ENCODE data around the gene LTBP1.
A peak's percentile ranks its signal among the peaks of the same experiment; 100 is the strongest.

The LTBP1 gene

DNA sequence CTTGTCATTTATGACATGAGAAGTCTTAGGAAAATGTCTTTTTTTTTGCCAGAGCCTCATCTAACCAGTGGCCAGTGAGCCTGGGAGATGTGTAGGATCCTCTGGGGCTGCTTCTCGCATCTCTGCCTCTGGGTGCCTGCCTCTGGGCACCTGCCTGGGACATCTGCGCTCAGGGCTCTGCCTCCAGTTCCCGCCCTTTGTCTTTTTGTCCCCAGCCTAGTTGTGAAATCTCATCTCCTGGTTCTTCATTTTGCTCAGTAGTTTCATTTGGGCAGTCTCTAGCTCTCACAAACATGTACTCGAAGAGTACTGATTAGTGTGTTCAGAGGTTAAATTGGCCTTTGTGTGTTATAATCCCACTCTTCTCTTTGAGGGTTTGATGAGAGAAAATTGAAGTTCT, 92.0 kb downstream of the LTBP1 start:
- WGBS (ENCODE audit: extremely low coverage, insufficient coverage, low lambda C conversion rate): no CpG with 5 or more reads among the region's 4 CpGs
- no peak overlapping the region for H2BK15ac ChIP-seq (replicated peaks; ENCODE audit: low read depth)
- H4K8ac ChIP-seq (ENCODE audit: low read depth, low read length): no peak overlapping the region
- no peak overlapping the region for H3K56ac ChIP-seq (ENCODE audit: low read length)
- H3K4me2 ChIP-seq (ENCODE audit: low read length): no peak overlapping the region
- no peaks in the 10 kb centered on the region for H3K27me3 ChIP-seq (ENCODE audit: insufficient read depth, low read length, poor library complexity)
- no peaks in the 10 kb centered on the region for H3K79me1 ChIP-seq (ENCODE audit: low read length)
- no peak for DNase-seq
- H3K36me3 ChIP-seq (ENCODE audit: control insufficient read depth, insufficient read depth, low read length): no peaks in the 10 kb centered on the region
- H3K79me2 ChIP-seq (ENCODE audit: control insufficient read depth, insufficient read depth, low read length): no peaks in the 10 kb centered on the region
- H2AK5ac ChIP-seq (ENCODE audit: low read length): no peak overlapping the region
- H3K4me1 ChIP-seq (ENCODE audit: control insufficient read depth, low read depth, low read length): no peaks in the 10 kb centered on the region
- no peak overlapping the region for H3K9ac ChIP-seq (ENCODE audit: low read length)
- no peak overlapping the region for H2BK120ac ChIP-seq (ENCODE audit: low read depth, low read length)
- H3K4me3 ChIP-seq (ENCODE audit: low read length): no peak overlapping the region
- H3K18ac ChIP-seq (ENCODE audit: low read length): no peak overlapping the region
- no peak overlapping the region for H3K4ac ChIP-seq (ENCODE audit: low read depth, low read length)
- H3K27ac ChIP-seq (ENCODE audit: low read depth, low read length): no peak overlapping the region
- H3K23ac ChIP-seq (ENCODE audit: low read length): no peak overlapping the region
- H2BK5ac ChIP-seq (ENCODE audit: low read length): no peak overlapping the region
- no peak overlapping the region for H4K5ac ChIP-seq (ENCODE audit: low read length)

DNA sequence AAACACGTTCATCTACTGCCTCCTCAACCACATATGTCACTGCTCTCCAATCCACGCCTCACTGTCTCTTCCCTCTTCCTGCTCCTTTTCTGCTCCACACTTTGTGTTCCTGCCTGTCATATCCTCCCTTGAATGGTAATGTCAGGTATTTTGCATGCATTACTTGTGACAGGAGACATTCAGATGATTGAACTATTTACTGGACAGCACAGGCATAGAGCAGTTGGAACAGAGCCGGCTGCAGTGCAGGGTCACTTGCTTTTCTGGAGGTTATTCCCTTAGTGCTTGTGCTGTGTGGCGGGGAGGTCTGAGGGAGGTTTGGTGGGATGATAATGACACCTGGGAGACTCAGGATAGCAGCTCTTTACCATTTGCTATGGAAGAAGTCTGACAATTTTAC, 93.8 kb downstream of the LTBP1 start:
- no peak overlapping the region for H4K5ac ChIP-seq (ENCODE audit: low read length)
- no peak overlapping the region for H3K4ac ChIP-seq (ENCODE audit: low read depth, low read length)
- no peak overlapping the region for H3K9ac ChIP-seq (ENCODE audit: low read length)
- H3K27ac ChIP-seq (ENCODE audit: low read depth, low read length): no peak overlapping the region
- no peak overlapping the region for H2BK120ac ChIP-seq (ENCODE audit: low read depth, low read length)
- H3K4me3 ChIP-seq (ENCODE audit: low read length): no peak overlapping the region
- no peaks in the 10 kb centered on the region for H3K27me3 ChIP-seq (ENCODE audit: insufficient read depth, low read length, poor library complexity)
- no peak overlapping the region for H2BK5ac ChIP-seq (ENCODE audit: low read length)
- H3K79me1 ChIP-seq (ENCODE audit: low read length): no peaks in the 10 kb centered on the region
- no peak for DNase-seq
- H3K56ac ChIP-seq (ENCODE audit: low read length): no peak overlapping the region
- no peaks in the 10 kb centered on the region for H3K4me1 ChIP-seq (ENCODE audit: control insufficient read depth, low read depth, low read length)
- no peak overlapping the region for H3K4me2 ChIP-seq (ENCODE audit: low read length)
- no peak overlapping the region for H2BK15ac ChIP-seq (replicated peaks; ENCODE audit: low read depth)
- no peak overlapping the region for H3K18ac ChIP-seq (ENCODE audit: low read length)
- H2AK5ac ChIP-seq (ENCODE audit: low read length): no peak overlapping the region
- no peaks in the 10 kb centered on the region for H3K36me3 ChIP-seq (ENCODE audit: control insufficient read depth, insufficient read depth, low read length)
- H4K8ac ChIP-seq (ENCODE audit: low read depth, low read length): no peak overlapping the region
- no peak overlapping the region for H3K23ac ChIP-seq (ENCODE audit: low read length)
- no peaks in the 10 kb centered on the region for H3K79me2 ChIP-seq (ENCODE audit: control insufficient read depth, insufficient read depth, low read length)
- WGBS (ENCODE audit: extremely low coverage, insufficient coverage, low lambda C conversion rate): no CpG with 5 or more reads among the region's 4 CpGs

DNA sequence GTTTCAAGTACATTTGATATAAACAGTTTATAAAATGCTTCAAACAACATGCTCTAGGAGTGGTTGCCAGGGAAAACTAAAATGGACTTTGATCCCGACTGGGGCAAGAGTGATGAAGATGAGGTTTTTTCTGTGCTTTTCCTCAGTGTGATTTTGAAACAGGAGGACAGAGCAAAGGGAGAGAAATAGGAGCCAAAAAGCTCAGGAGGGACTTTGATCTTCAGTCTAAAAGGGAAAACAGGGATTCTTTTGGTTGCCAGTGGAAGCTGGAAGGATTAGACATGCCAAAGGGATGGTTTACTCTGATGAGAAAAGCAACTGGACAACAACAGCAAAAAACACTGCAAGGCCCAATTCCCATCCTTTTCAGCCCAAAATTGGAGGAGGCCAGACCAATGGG, 95.5 kb downstream of the LTBP1 start:
- Histone ChIP-seq H3K9ac (ENCODE audit: low read length) (no peak overlapping the region), H3K4me1 (ENCODE audit: control insufficient read depth, low read depth, low read length) (no peaks in the 10 kb centered on the region), H3K27ac (ENCODE audit: low read depth, low read length) (no peak overlapping the region), H2AK5ac (ENCODE audit: low read length) (no peak overlapping the region), H2BK15ac (replicated peaks; ENCODE audit: low read depth) (no peak overlapping the region), H3K18ac (ENCODE audit: low read length) (no peak overlapping the region), H3K4me2 (ENCODE audit: low read length) (no peak overlapping the region), H4K5ac (ENCODE audit: low read length) (no peak overlapping the region), H3K27me3 (ENCODE audit: insufficient read depth, low read length, poor library complexity) (no peaks in the 10 kb centered on the region), H3K36me3 (ENCODE audit: control insufficient read depth, insufficient read depth, low read length) (no peaks in the 10 kb centered on the region), H2BK5ac (ENCODE audit: low read length) (no peak overlapping the region), H4K8ac (ENCODE audit: low read depth, low read length) (no peak overlapping the region), H3K79me2 (ENCODE audit: control insufficient read depth, insufficient read depth, low read length) (no peaks in the 10 kb centered on the region), H3K4ac (ENCODE audit: low read depth, low read length) (no peak overlapping the region), H3K56ac (ENCODE audit: low read length) (no peak overlapping the region), H3K23ac (ENCODE audit: low read length) (no peak overlapping the region), H3K4me3 (ENCODE audit: low read length) (no peak overlapping the region), H2BK120ac (ENCODE audit: low read depth, low read length) (no peak overlapping the region), H3K79me1 (ENCODE audit: low read length) (no peaks in the 10 kb centered on the region)
- DNase-seq: no peak
- no CpG with 5 or more reads among the region's 1 CpG for WGBS (ENCODE audit: extremely low coverage, insufficient coverage, low lambda C conversion rate)

DNA sequence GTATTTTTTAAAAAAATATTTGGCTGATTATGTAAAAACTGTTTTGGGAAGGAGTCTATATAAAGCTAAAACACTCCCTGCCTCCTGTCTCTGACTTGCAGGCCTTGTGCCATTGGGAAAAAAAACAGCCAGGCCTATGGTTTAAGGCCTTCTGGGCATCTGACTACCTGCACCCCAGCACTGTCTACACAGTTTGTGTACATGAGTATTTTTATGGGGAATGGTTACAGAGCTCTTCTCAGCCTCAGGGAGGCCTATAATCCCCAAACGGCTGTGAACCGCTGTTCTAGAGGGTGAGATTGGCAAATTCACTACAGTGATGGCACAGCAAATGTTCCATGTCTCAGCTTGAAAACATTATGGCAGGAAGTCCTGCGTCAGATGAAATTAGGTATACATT, 96.1 kb downstream of the LTBP1 start:
- no CpG with 5 or more reads among the region's 3 CpGs for WGBS (ENCODE audit: extremely low coverage, insufficient coverage, low lambda C conversion rate)
- H2BK5ac ChIP-seq (ENCODE audit: low read length): no peak overlapping the region

DNA sequence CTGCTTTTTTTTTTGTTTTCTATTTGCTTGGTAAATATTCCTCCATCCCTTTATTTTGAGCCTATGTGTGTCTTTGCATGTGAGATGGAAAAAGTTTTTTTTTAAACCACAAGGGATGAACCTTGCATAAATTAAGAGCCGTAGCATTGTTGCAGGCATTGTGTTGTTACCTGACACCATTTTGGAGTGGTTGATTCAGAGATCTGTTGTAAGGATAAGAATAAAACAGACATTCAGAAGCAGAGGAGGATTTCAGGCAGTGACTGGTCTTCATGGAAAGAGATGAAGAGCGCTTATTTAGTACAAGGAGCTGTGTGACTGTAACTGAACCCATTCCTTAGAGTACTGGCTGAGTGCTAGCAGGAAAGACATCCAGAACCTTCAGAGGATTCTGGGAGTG, 101.2 kb downstream of the LTBP1 start:
- Histone ChIP-seq H3K56ac (ENCODE audit: low read length) (no peak overlapping the region), H3K4me2 (ENCODE audit: low read length) (no peak overlapping the region), H2BK15ac (replicated peaks; ENCODE audit: low read depth) (no peak overlapping the region), H4K5ac (ENCODE audit: low read length) (no peak overlapping the region), H2BK120ac (ENCODE audit: low read depth, low read length) (no peak overlapping the region), H3K23ac (ENCODE audit: low read length) (no peak overlapping the region), H2BK5ac (ENCODE audit: low read length) (no peak overlapping the region), H3K4me1 (ENCODE audit: control insufficient read depth, low read depth, low read length) (peaks cover 5% of the 10 kb centered on the region), H3K79me2 (ENCODE audit: control insufficient read depth, insufficient read depth, low read length) (no peaks in the 10 kb centered on the region), H4K8ac (ENCODE audit: low read depth, low read length) (no peak overlapping the region), H3K36me3 (ENCODE audit: control insufficient read depth, insufficient read depth, low read length) (no peaks in the 10 kb centered on the region), H3K79me1 (ENCODE audit: low read length) (no peaks in the 10 kb centered on the region), H3K9ac (ENCODE audit: low read length) (no peak overlapping the region), H3K27ac (ENCODE audit: low read depth, low read length) (no peak overlapping the region), H3K4ac (ENCODE audit: low read depth, low read length) (no peak overlapping the region), H3K4me3 (ENCODE audit: low read length) (no peak overlapping the region), H2AK5ac (ENCODE audit: low read length) (no peak overlapping the region), H3K27me3 (ENCODE audit: insufficient read depth, low read length, poor library complexity) (no peaks in the 10 kb centered on the region), H3K18ac (ENCODE audit: low read length) (peak overlapping the region; percentile 68)
- DNase-seq: peak; percentile 61
- WGBS (ENCODE audit: extremely low coverage, insufficient coverage, low lambda C conversion rate): no CpG with 5 or more reads among the region's 2 CpGs

More for the DNA sequence above, 96.1 kb downstream of the LTBP1 start:
- no peaks in the 10 kb centered on the region for H3K79me1 ChIP-seq (ENCODE audit: low read length)
- no peak overlapping the region for H3K4ac ChIP-seq (ENCODE audit: low read depth, low read length)
- no peaks in the 10 kb centered on the region for H3K79me2 ChIP-seq (ENCODE audit: control insufficient read depth, insufficient read depth, low read length)
- no peak overlapping the region for H2AK5ac ChIP-seq (ENCODE audit: low read length)
- H3K27ac ChIP-seq (ENCODE audit: low read depth, low read length): no peak overlapping the region
- H3K4me3 ChIP-seq (ENCODE audit: low read length): no peak overlapping the region
- no peaks in the 10 kb centered on the region for H3K36me3 ChIP-seq (ENCODE audit: control insufficient read depth, insufficient read depth, low read length)
- no peak overlapping the region for H2BK15ac ChIP-seq (replicated peaks; ENCODE audit: low read depth)
- no peak overlapping the region for H3K23ac ChIP-seq (ENCODE audit: low read length)
- no peak overlapping the region for H4K8ac ChIP-seq (ENCODE audit: low read depth, low read length)
- H3K4me1 ChIP-seq (ENCODE audit: control insufficient read depth, low read depth, low read length): no peaks in the 10 kb centered on the region
- H3K56ac ChIP-seq (ENCODE audit: low read length): no peak overlapping the region
- no peak overlapping the region for H3K4me2 ChIP-seq (ENCODE audit: low read length)
- no peak for DNase-seq
- H3K27me3 ChIP-seq (ENCODE audit: insufficient read depth, low read length, poor library complexity): no peaks in the 10 kb centered on the region
- H2BK120ac ChIP-seq (ENCODE audit: low read depth, low read length): peak overlapping the region; percentile 23
- no peak overlapping the region for H3K18ac ChIP-seq (ENCODE audit: low read length)
- no peak overlapping the region for H4K5ac ChIP-seq (ENCODE audit: low read length)
- no peak overlapping the region for H3K9ac ChIP-seq (ENCODE audit: low read length)

DNA sequence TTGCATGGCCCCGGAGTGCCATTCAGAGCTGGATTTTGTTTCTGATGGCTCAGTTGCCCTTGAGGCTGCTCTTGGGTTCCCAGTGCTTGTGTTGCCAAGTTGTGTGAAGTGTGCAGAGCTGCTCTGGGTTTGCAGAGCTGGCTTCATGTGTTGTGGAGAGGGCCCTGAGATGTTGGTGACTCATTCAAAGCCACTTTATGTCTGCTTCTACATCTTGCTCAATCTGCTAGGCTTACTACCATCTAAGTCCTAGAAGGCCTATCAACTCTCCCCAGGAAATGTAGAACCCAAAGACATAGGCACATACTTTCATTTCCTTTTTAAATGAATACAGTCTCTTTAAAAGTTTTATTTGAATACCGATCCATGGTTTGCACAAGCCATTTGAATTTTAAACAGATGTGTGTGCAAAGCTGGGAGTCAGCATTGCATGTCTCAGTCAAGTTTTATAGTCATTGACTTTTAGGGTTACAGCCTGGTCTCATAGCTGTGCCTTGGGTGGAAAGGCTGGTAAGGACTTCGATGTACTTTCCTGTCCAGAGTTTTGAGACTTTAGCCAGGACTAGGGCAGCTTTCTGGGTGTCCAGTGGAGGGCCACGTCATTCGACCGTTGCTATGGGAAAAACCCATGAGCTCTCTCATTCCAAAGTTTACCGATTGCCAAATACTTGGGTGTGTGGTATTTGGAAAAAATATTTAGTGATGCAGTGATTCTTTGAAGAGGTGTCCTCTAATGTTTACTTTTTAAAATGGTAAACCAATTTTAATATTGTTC, 105.0 kb downstream of the LTBP1 start:
- no peak for DNase-seq
- no peak overlapping the region for H3K56ac ChIP-seq (ENCODE audit: low read length)
- H3K36me3 ChIP-seq (ENCODE audit: control insufficient read depth, insufficient read depth, low read length): no peaks in the 10 kb centered on the region
- H3K4me3 ChIP-seq (ENCODE audit: low read length): no peak overlapping the region
- no peak overlapping the region for H3K9ac ChIP-seq (ENCODE audit: low read length)
- no peaks in the 10 kb centered on the region for H3K79me1 ChIP-seq (ENCODE audit: low read length)
- H3K79me2 ChIP-seq (ENCODE audit: control insufficient read depth, insufficient read depth, low read length): no peaks in the 10 kb centered on the region
- no peak overlapping the region for H2AK5ac ChIP-seq (ENCODE audit: low read length)
- no peak overlapping the region for H4K5ac ChIP-seq (ENCODE audit: low read length)
- no CpG with 5 or more reads among the region's 7 CpGs for WGBS (ENCODE audit: extremely low coverage, insufficient coverage, low lambda C conversion rate)
- H3K18ac ChIP-seq (ENCODE audit: low read length): no peak overlapping the region
- H3K4ac ChIP-seq (ENCODE audit: low read depth, low read length): no peak overlapping the region
- no peak overlapping the region for H2BK5ac ChIP-seq (ENCODE audit: low read length)
- no peak overlapping the region for H3K27ac ChIP-seq (ENCODE audit: low read depth, low read length)
- no peak overlapping the region for H4K8ac ChIP-seq (ENCODE audit: low read depth, low read length)
- no peaks in the 10 kb centered on the region for H3K27me3 ChIP-seq (ENCODE audit: insufficient read depth, low read length, poor library complexity)
- no peak overlapping the region for H2BK120ac ChIP-seq (ENCODE audit: low read depth, low read length)
- H3K23ac ChIP-seq (ENCODE audit: low read length): no peak overlapping the region
- H3K4me1 ChIP-seq (ENCODE audit: control insufficient read depth, low read depth, low read length): peaks cover 5% of the 10 kb centered on the region
- no peak overlapping the region for H2BK15ac ChIP-seq (replicated peaks; ENCODE audit: low read depth)
- no peak overlapping the region for H3K4me2 ChIP-seq (ENCODE audit: low read length)

All from mesendoderm (in vitro differentiated cells).